ENCODE results near the gene TSPAN5. TPM values are rescaled to one million over a fixed set of nuclear protein-coding genes. Genes with fewer than 3 reads are reported as not detected.

The TSPAN5 gene
- total RNA-seq, 1 experiment from 2014 or later = 12.4 TPM

GRCh38 chr4:98638661-98639060 is 19.8 kb downstream of the TSPAN5 start:
- Histone ChIP-seq H3K4me3 (no peak overlapping the region), H3K9me2 (ENCODE audit: insufficient read depth) (no peaks in the 10 kb centered on the region), H2AFZ (no peak overlapping the region), H3F3A (ENCODE audit: insufficient read depth, low read depth) (peaks cover 18% of the 10 kb centered on the region), H4K20me1 (ENCODE audit: insufficient read depth) (no peaks in the 10 kb centered on the region), H3K79me2 (ENCODE audit: low read depth) (peaks cover 61% of the 10 kb centered on the region), H3K9me3 (ENCODE audit: insufficient read depth, low read depth) (no peaks in the 10 kb centered on the region), H3K27ac (no peak overlapping the region), H3K4me2 (no peak overlapping the region), H3K4me1 (replicated peaks; ENCODE audit: insufficient read depth) (peaks cover 24% of the 10 kb centered on the region), H3K27me3 (ENCODE audit: insufficient read depth, low read depth) (no peaks in the 10 kb centered on the region), H3K36me3 (ENCODE audit: low read depth) (no peaks in the 10 kb centered on the region)
- ChIA-PET CTCF (no interaction called here), POLR2A (ENCODE audit: unreplicated experiment) (no interaction called here)
- DNase-seq = no peak
- intact Hi-C loops (cut with micrococcal nuclease; ENCODE audit: unreplicated experiment) = no loop called here
- BruUV-seq (replicated peaks) = no TSS peak
- TF ChIP-seq, protein P1, sequence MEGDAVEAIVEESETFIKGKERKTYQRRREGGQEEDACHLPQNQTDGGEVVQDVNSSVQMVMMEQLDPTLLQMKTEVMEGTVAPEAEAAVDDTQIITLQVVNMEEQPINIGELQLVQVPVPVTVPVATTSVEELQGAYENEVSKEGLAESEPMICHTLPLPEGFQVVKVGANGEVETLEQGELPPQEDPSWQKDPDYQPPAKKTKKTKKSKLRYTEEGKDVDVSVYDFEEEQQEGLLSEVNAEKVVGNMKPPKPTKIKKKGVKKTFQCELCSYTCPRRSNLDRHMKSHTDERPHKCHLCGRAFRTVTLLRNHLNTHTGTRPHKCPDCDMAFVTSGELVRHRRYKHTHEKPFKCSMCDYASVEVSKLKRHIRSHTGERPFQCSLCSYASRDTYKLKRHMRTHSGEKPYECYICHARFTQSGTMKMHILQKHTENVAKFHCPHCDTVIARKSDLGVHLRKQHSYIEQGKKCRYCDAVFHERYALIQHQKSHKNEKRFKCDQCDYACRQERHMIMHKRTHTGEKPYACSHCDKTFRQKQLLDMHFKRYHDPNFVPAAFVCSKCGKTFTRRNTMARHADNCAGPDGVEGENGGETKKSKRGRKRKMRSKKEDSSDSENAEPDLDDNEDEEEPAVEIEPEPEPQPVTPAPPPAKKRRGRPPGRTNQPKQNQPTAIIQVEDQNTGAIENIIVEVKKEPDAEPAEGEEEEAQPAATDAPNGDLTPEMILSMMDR (conservative IDR thresholded peaks at IDR 0.05) = no peak
- no peak for TF ChIP-seq EZH2 (IDR thresholded peaks at IDR 0.05; ENCODE audit: low read depth)

DNA sequence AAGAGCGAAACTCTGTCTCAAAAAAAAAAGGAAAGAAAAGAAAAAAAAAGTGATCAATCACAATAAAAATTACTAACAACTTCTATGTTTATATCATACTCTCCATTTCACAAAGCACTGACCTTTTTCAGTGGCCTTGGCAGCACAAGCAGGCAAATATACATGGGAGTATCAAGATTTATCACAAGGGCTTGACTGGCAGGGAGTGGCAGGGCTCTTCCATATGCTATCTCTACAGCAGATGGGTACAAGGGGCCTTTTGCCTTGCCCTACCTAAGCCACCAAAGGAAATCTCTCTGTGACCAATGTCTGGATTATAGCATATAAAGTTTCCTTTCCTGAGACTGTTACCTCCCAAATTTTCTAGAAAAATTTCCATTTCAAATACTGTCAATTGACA is 24.4 kb downstream of the TSPAN5 start:
- ChIA-PET POLR2A (ENCODE audit: unreplicated experiment) (no interaction called here), CTCF (no interaction called here)
- no peaks in the 10 kb centered on the region for H3K36me3 ChIP-seq (ENCODE audit: low read depth)
- no peaks in the 10 kb centered on the region for H3F3A ChIP-seq (ENCODE audit: insufficient read depth, low read depth)
- H3K4me3 ChIP-seq = no peak overlapping the region
- no peak overlapping the region for H3K27ac ChIP-seq
- H3K9me3 ChIP-seq (ENCODE audit: insufficient read depth, low read depth) = no peaks in the 10 kb centered on the region
- BruUV-seq (replicated peaks) = no TSS peak
- H3K79me2 ChIP-seq (ENCODE audit: low read depth) = peaks cover 42% of the 10 kb centered on the region
- intact Hi-C loops (cut with micrococcal nuclease; ENCODE audit: unreplicated experiment) = no loop called here
- H3K27me3 ChIP-seq (ENCODE audit: insufficient read depth, low read depth) = no peaks in the 10 kb centered on the region
- TF ChIP-seq, protein P1 (conservative IDR thresholded peaks at IDR 0.05) = no peak
- TF ChIP-seq EZH2 (IDR thresholded peaks at IDR 0.05; ENCODE audit: low read depth) = no peak
- H3K9me2 ChIP-seq (ENCODE audit: insufficient read depth) = no peaks in the 10 kb centered on the region
- no peak for DNase-seq
- no peaks in the 10 kb centered on the region for H3K4me1 ChIP-seq (replicated peaks; ENCODE audit: insufficient read depth)
- no peak overlapping the region for H2AFZ ChIP-seq
- H4K20me1 ChIP-seq (ENCODE audit: insufficient read depth) = no peaks in the 10 kb centered on the region
- H3K4me2 ChIP-seq = no peak overlapping the region

DNA sequence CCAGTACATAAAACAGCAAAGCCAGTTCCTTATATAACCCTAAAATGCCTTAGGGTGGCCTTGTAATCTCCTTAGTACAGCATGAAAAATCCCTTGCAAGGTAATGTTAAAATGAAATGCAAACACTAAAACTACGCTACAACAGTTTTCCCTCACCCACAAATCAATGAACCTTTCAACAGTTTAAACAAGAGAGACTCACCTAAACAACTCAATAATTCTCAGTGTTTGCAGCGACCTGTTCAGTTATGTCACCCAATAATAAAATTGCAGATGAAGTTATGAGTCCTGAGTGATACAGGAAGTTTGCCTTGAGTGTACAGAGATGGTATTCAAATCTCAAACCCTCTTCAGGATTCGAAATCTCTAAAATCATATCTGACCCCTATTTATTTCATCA is 25.3 kb downstream of the TSPAN5 start:
- Histone ChIP-seq H3F3A (ENCODE audit: insufficient read depth, low read depth) (no peaks in the 10 kb centered on the region), H3K9me2 (ENCODE audit: insufficient read depth) (no peaks in the 10 kb centered on the region), H3K27ac (no peak overlapping the region), H3K9me3 (ENCODE audit: insufficient read depth, low read depth) (no peaks in the 10 kb centered on the region), H3K4me2 (no peak overlapping the region), H4K20me1 (ENCODE audit: insufficient read depth) (no peaks in the 10 kb centered on the region), H3K4me3 (no peak overlapping the region), H2AFZ (no peak overlapping the region), H3K27me3 (ENCODE audit: insufficient read depth, low read depth) (no peaks in the 10 kb centered on the region), H3K79me2 (ENCODE audit: low read depth) (peaks cover 41% of the 10 kb centered on the region), H3K4me1 (replicated peaks; ENCODE audit: insufficient read depth) (peaks cover 3% of the 10 kb centered on the region), H3K36me3 (ENCODE audit: low read depth) (no peaks in the 10 kb centered on the region)
- intact Hi-C loops (cut with micrococcal nuclease; ENCODE audit: unreplicated experiment) = no loop called here
- TF ChIP-seq, protein P1 (conservative IDR thresholded peaks at IDR 0.05) = no peak
- TF ChIP-seq EZH2 (IDR thresholded peaks at IDR 0.05; ENCODE audit: low read depth) = no peak
- BruUV-seq (replicated peaks) = no TSS peak
- ChIA-PET POLR2A (ENCODE audit: unreplicated experiment) (no interaction called here), CTCF (no interaction called here)
- no peak for DNase-seq
